NCI-H1105 (cell line): ENCODE data around the gene TRIP4.
"Not testable (repeated sequence)": the region's sequence is repeated elsewhere in the genome, so short reads cannot be mapped to it uniquely, and the experiment has no call there.

Source experiments
- DNase-seq: peaks from one replicate; lab custom pipeline; 2025; lab: John Stamatoyannopoulos, UW

Gene TRIP4

DNA sequence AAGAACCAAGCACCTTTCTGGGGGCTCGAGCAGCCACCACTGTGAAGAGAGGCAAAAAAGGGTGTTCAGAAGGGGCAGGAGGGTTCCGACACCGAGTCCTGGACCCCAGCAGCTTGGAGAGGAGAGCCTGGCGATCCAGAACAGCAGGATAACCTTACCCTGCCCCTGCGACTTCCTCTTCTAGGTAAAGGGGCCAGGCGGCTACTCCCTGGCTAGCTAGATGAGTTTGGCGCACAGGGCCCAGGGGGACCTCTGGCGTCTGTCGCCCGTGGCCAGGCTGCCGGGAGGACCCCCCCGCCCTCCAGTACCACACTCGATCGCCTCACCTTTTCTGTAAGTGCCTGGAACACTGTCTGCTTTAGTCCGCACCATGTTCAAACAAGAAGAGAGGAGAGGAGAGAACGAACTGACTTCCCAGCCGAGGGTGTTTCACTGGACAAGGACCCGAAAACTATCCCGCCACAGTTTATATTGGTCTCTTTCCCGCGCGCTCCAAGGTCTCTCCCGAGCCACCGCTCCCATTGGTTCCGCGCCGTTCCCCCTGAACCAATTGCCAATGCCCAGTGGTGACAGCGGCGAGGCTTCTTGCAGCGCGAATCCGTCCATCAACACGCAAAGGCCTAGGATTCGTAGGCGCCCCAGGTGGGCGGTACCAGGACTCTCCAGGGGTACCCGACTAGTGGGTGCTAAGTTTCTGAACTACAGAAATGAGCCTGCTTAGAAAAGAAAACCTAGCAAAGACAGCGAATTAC lies 6.5 kb upstream of the TRIP4 start, which contains the start of gene PCLAF:
TSS of gene PCLAF (minus strand) at position 442 of the 752 bp plus-strand sequence. CDS start at position 372, 70 bp downstream.
- DNase-seq: peak; percentile 99

DNA sequence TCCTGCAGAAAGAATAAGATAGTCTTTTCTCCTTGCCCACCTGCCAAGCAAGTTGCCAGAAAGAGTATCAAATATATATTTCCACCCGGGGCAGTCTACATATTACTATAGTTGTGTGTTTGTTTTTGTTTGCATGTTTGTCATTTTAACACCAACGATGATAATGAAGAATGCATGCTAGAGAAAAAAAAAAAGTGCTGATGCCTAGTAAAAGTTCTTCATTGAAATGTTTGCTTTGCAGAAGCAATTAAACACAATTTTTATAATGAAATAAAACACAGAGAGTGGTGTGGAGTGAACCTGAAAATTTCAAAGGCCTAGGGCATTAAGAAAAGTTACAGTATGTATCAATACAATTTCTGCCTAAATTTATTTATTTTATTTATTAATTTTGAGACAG lies 3.9 kb upstream of the TRIP4 start:
- DNase-seq: no peak

DNA sequence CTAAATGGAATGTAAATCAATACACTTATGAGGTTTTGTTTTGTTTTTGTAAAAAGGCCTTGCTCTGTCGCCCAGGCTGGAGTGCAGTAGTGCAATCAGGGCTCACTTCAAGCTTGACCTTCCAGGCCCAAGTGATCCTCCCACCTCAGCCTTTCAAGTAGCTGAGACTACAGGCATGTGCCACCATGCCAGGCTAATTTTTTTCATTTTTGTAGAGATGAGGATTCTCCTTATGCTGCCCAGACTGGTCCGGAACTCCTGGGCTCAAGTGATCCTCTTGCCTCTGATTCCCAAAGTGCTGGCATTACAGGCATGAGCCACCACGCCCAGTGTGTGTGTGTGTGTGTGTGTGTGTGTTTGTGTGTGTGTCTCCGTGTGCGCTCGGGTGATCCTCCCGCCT lies 1.3 kb upstream of the TRIP4 start:
- DNase-seq: no peak

DNA sequence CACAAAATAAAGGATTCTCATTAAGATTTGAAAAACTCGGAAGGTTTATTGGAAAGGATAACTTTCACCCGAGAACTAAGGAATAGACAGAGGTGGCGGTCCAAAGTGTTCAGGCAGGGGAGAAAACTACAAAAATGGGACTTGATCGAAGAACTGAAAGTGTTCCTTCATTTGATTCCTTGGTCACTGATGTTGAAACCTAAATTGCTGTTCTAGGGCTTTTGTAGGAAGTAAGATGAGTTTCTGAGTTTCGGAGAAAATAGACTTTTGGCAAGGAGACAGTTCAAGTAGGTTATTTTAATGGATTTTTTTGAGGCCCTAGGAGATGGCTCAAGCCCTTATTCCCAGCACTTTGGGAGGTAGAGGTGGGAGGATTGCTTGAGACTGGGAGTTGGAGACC lies 1.4 kb downstream of the TRIP4 start:
- no peak for DNase-seq

DNA sequence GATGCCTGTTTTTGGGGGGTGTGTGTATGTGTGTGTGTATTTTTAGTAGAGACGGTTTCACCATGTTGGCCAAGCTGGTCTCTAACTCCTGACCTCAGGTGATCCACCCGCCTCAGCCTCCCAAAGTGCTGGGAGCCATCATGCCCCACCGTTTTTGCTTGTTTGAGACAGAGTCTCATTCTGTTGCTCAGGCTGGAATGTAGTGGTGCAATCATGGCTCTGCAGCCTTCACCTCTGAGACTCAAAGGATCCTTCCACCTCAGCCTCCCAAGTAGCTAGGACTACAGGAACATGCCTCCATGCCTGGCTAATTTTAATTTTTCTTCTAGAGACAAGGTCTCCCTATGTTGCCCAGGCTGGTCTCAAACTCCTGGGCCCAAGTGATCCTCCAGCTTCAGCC lies 4.8 kb downstream of the TRIP4 start:
- DNase-seq: not testable (repeated sequence)

DNA sequence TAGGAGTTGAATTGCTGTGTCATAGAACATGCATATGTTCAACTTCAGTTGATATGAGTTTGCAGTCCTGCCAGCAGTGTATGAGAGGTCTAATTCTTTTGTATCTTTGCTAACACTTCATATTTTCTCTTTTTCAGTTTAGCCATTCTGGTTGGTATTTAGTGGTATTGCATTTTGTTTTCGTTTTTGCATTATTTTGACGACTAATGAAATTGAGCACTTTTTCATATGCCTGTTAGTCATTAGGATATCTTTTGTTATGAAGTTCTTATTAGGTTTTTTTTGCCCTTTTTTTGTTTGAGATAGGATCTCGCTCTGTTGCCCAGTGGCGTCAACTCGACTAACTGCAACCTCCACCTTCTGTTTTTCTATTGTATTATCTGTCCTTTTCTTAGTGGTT lies 9.2 kb downstream of the TRIP4 start:
- DNase-seq: no peak

DNA sequence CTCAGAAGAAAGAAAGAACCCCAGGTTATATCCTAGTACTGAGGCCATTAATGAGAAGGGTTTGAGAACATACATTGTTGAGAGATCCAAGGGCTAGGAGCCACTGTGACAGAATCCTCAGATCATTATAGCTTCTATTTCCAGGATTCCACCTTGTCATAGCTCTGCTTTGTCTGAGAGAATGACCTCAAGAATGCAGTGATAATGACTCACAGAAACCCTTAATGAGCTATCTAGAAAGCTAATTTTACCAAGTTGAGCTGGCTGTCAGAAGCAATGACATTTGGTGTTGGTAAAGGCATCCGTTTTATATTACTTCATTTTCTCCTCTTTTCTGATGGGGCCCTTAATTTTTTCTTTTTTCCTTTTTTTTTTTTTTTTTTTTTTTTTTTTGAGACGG lies 10.9 kb downstream of the TRIP4 start:
- DNase-seq: no peak

DNA sequence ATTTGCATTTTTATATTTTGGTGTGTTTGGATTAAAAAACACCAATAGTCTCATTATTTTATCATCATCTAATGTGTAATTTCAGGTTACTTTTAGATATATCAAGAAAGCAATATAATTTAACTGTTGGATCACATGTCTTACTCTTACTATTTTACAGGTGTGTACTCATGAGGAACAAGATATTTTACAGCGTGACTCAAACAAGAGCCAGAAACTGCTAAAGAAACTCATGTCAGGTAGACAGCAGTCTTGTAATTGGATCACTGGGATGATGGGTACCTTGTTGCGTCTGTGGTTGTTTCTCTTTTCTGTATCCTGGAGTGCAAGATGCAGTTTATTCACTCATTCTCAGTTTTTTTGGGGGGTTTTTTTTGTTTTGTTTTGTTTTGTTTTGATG lies 12.9 kb downstream of the TRIP4 start:
- DNase-seq: no peak

DNA sequence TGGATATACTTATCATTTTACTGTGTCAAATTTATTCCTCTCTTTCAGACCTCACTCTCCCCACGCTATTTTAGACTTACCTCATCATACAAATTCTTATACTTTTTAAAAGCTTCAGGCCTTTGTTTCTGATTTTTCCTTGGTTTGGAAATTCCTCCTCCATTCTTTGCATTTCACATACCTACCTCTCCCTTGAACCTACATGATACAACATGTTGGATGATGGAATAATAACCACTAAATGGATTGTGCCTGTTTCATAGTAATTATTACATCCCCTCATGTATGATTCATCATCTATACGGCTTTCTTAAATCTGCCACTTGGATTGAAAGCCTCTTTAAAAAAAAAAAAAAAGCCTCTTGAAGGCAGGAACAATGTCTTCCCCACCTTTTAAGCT lies 24.6 kb downstream of the TRIP4 start:
- DNase-seq: no peak

DNA sequence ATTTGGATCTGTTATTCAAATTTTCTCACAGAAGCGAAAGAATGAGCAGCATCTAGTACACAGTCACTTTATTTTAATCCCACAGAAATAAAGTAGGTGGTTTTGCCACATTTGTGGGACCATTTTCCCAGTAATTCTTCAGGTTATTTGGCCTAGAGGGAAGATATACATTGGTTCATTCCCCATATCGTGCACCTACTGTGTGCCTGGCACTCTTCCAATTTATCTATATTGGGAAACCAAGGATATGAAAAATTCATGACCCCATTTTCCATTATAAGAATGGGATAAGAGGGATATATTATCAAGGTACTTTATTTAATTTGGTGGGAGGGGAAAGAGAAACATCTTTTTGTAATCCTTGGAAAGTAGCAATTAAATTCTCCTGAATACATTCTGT lies 35.1 kb downstream of the TRIP4 start:
- DNase-seq: no peak

DNA sequence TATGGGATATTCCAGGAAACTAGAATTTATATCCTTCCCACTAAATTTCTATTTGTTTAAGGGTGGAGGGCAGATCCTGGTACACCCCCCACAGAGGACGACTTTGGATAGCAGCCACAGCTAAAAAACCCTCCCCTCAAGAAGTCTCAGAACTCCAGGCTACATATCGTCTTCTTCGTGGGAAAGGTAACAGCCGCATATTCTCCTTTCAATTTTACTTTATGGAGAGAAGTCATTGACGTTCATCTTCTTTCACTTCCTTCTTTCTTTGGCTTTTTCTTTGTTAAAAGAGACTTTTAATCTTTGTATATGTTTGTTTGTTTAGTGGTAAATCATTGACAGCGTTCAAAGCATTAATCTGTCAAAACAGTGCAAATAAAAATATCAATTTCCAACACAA lies 36.3 kb downstream of the TRIP4 start:
- no peak for DNase-seq

DNA sequence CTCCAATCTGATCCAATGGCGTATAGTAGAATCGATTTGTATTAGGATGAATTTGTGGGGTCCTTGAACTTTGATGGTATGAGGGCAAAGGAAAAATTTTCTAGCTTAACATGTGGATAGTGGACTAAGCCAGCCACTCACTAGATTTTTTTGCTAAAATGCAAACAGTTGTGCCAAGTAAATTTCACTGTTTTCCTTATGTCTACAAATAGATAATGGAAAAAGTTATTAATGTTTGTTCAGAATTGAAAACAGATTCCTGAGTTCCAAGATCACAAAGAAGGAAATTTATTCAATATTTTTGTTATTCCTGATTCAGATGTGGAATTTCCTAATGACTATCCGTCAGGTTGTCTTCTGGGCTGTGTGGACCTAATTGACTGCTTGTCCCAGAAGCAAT lies 37.6 kb downstream of the TRIP4 start:
- no peak for DNase-seq

DNA sequence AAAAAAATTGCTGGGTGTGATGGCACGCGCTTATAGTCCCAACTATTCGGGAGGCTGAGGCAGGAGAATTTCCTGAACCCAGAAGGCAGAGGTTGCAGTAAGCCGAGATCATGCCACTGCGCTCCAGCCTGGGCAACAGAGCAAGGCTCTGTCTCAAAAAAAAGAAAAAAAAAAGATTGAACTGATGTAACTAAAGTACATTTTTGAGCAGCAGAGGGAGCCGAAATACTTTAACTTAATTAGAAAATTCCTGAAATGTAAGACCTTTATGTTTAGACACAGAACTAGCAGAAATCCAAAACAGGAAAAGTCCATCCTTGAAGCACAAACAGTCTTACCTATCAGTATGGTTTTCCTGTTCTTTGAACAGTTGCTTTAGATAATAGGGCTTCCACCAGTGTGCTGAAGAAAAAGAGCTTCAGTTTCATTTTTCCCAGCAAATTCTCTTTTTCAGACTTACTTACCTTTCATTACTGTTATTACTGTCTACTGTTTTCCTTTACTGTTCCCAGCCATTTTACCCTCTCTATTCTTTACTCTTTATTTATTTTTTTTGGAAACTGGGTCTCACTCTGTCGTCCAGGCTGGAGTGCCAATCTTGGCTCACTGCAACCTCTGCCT lies 39.3 kb downstream of the TRIP4 start:
- peak; percentile 64 for DNase-seq

DNA sequence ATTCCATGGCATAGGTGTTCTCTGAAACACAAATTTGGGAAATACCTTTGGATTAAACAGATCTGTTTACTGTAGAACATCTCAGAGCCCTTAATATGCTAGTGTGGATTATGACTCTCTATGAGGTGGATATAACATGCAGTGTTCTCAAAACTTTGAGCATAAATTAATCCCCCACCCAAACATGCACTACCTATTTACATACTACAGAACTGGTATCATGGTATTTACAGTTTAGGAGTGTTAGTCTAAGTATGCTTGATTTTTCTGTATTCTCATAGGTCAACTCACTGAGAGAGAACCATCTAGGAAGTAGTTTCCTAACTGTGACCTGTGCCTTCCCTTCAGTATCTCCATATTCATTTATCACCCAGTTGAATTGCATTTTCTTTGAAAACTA lies 41.8 kb downstream of the TRIP4 start:
- no peak for DNase-seq

DNA sequence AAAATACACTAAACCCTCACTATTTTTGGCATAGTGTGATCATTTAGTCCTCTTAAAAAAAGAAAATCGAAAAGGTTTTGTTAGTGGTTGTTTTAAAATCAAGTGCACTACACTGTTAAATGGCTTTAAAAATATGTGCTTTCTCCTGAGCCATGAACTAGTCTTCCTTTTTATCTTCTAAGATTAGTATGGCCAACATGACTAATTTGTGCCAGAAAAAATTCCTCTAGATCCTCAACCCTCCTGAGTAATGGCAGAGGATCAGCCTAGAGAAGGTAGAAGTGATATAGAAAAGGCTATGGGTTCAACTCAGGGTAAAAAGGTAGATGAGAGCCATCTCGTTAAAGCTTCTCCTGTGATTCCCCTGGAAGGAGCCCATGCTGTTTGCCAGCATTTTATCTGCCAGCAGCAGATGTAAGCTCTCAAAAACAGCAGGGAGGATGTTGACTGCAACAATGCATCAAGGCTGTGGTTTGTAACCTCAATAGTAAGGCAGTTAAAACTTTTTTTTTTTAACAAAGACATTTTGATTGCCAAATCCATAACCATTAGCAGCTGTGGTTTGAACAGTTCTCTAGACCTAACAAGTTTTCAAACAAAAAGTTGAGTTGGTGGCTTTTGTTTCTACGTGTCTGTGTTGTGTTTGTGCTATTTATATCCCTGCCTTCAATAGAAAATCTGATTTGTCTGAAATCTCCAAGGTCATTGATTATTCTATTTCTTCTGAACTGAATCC lies 42.5 kb downstream of the TRIP4 start:
- peak; percentile 15 for DNase-seq

DNA sequence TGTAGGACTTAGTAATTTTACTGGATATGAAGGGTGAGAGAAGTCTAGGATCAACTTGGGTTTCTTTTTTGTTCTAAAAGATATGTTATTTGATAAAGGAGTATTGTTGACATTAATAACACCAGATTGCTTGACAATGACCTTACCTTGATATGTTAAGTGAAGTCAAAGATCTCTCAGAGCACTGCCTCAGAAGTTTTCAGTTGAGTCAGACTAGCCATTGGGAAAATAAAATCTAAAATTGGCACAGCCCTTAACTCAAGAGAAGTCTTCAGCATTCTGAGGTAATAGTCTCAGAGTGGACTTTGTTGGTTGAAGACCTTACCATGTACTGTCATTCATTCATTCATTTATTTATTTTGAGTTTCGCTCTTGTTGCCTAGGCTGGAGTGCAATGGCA lies 50.3 kb downstream of the TRIP4 start:
- DNase-seq: no peak

DNA sequence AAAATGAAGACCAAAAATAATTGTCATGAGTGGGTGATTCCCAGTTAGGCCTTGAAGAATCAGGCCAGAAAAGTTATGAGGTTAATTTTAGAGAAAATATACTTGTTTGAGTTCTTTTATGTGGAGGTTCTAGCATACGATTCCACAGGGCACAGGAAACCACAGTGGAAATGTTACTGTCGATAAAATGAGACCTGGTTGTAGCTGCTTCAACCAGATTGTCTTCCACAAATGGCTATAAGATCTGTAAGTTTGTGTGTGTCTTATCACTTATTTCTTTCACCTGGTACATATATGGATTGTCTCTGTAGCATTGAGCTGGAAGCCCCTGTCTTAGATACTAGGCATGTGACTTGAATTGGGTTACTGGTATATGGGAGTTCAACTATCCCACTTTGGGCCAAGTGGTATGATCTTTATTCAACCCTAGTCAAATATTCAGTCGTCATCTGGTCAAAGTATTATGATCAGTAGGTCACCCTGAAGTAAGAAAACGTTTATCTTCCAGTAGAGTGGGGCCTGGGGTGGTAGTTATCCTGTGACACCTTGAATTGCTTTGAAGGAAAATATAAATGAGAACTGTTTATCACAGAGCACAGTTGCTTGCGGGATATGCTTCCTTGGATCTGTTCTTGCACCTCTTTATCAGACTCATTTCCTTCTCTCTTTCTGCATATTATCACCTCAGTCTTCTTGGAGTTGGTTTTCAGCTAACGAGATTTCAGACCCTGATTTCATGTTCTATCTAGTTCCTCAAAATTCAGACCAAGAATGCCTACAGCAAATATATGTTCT lies 51.2 kb downstream of the TRIP4 start:
- no peak for DNase-seq

DNA sequence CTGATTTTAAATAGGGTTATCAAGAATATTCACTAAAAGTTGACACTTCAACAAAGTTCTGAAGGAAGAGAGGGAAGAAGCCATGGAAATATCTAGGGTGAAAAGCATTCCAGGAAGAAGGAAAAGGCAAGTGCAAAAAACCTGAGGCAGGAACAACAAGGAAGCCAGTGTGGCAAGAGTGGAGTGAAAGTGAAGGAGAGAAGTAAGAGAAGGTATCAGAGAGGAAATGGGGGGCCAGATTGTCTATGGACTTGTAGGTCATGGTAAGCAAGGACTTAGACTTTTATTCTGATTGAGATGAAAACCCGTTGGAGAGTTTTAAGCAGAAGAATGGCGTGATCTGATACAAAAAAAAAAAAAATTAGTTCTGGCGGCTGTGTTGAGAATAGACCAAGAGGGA lies 54.2 kb downstream of the TRIP4 start:
- DNase-seq: no peak

DNA sequence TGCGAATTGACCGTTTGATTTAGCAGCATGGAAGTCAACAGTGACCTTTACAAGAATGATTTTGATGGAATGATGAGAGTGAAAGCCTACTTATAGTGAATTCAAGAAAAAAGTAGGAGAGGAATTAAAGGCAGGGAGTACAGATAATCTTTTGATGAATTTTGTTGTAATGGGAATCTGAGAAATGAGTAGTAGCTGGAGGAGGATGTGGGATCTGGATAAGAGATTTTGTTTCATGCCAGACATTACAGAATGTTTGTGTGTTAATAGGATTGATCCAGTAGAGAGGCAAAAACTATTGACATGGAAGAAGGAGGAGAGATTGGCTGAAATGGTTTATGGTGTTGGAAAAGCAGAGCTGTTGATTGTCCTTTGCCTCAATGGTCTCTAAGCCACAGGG lies 55.4 kb downstream of the TRIP4 start:
- DNase-seq: no peak

DNA sequence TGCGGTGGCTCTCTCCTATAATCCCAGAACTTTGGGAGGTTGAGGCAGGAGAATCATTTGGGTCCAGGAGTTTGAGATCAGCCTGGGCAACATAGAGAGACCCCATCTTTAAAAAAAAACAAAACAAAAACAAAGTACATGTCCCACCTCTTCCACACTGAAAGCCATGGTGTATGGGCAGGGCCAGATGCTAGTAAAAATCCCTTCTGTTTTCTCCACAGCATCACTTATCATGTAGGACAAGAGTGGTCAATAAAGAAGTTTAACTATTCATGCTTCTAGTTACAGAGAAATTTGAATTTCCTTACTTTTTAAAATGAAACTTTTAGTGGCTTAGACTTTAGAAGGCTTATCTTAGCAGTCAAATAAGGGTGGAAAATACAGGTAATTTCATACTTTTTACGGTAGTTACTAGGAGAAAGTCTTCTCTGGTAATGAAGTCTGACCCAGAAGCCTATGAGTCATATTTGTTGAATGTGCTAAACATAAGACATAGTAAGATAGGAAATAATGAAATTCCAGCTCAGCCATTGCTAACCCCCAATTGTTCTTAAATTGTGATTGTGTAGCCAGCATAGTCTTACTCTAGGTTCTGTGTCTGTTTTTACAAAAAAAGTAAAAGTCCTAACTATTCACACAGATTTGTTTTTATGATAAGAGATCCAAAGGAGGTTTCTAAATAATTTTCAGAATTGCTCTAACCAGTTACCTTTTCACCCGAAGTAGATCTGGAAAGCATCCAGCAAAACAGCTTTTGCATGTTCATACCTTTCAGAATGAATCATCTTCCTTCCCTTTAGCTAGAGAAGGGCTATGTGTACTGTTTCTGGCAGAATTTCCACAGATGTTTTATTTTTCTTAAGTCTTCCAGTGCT lies 56.3 kb downstream of the TRIP4 start:
- no peak for DNase-seq

DNA sequence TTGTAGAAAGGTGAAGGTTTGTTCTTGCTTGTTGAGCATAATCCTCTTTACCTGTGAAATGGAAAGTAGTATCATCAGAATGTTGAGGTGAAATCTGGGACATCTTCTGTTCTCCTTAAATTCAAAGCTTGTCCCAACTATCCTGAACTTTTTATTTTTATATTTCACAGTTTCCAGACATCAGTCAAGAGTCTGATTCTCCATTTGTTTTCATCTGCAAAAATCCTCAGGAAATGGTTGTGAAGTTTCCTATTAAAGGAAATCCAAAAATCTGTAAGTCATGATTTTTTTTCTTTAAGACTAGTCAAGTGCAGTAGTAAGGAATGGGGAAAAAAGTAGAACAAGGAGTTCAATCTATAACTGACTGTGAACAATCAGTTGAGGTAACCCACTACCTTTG lies 57.2 kb downstream of the TRIP4 start:
- no peak for DNase-seq
